ENCODE measurements around the gene PLIN4.

PLIN4 gene

DNA sequence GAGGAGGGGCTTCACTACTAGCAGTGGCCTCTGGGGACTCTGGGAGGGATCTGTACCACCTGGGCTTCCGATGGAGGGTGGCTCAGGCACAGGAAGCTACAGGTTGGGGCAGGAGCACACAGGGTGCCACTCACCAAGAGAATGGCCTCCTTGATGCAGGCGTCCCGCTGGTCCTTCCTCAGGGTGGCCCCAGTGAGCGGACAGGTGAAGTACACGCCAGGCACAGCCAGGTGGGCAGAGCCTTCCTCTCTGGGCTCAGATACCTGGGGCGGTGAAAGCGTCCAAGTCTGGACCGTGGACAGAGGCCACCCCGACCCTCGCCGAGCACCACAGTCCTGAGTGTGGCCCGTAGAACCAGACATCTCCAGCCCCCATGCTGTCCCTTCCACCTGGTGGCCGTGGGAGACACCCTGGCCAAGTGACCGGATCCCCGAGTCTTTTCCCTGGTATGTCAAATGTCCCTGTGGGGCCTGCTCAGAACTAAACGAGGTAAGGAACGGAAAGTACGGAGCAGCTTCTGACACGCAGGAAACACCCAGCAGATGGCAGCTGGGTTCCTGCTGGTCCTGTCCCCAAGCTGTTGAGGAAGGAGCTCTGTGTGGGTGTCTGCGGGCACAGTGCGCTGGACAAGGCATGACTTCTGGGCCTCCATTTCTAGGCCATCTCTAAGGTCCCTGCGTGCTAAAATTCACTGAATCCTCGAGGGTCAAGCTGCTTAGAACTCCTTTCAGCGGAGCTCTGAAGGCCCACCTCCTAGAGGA is 65.9 kb downstream of the PLIN4 start:
- no peak for DNase-seq
